Activated effector memory CD4-positive, alpha-beta T cell treated with anti-CD3 and anti-CD28 coated beads, Interleukin-2, amount 50 U/mL, for 16 hours (primary cell): Measurements from ENCODE around the gene VTCN1.
"Not testable (repeated sequence)": the region's sequence is repeated elsewhere in the genome, so short reads cannot be mapped to it uniquely, and the experiment has no call there.

ENCODE experiments used
- DNase-seq: peaks from one replicate; pipeline ENCODE4 v3.0.0-alpha.2; 2020

Gene VTCN1

GRCh38 chr1:117121589-117122329, 89.0 kb downstream of the VTCN1 start, which contains the start of gene TRIM45:
TRIM45 (minus strand) TSS chr1:117121749; CDS start chr1:117121201, 548 bp downstream.
- DNase-seq, result peak; percentile 93

DNA sequence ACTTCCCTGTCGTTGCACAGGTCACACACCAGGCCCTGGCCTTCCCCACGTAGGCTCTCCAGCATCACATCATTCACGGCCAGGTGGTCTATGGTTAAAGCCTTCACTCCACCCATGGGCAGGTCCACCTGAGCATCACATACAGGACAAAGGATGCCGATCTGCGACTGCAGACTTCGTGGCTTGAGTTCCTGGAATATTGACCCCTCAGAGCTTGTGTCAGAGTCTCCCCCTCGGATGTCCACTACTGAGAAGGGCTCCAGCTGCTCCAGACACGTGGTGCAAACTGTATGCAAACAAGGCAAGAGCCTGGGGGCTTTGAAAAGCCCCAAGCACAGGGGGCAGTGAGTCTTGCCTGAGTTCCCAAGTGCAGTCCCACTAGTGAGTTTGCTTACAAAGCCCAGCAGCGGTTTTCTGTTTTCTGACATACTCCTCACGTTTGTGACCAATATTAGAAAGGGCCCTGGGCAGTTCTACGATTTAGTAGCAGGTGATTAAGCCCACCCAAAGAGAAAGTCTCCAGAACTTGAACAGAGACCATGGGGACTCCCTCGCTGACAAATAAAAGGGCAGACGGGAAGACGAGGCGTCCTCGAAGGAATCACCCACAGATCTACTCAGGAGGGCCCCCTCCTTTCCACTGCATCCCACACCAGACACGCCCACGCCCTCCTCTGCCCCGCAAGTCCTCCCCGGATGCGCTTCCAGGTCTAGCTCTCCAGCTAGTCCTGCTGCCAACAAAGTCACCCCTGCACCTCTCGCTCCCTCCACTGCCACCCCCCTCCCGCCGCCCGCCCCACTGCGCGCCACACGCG, 89.7 kb downstream of the VTCN1 start:
- no peak for DNase-seq

DNA sequence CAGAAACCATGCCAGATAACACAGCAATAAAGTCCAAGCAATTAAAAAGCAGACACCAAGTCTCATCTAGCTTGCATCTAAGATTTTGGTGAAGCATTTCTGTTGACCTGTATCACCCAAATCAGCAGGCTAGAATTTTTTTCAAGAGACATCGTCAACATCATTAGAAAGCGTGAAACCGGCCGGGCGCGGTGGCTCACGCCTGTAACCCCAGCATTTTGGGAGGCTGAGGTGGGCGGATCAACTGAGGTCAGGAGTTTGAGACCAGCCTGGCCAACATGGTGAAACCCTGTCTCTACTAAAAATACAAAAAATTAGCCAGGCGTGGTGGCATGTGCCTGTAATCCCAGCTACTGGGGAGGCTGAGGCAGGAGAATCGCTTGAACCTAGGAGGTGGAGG, 91.6 kb downstream of the VTCN1 start:
- DNase-seq, result not testable (repeated sequence)

GRCh38 chr1:117118137-117118536, 92.6 kb downstream of the VTCN1 start:
- DNase-seq, result no peak

DNA sequence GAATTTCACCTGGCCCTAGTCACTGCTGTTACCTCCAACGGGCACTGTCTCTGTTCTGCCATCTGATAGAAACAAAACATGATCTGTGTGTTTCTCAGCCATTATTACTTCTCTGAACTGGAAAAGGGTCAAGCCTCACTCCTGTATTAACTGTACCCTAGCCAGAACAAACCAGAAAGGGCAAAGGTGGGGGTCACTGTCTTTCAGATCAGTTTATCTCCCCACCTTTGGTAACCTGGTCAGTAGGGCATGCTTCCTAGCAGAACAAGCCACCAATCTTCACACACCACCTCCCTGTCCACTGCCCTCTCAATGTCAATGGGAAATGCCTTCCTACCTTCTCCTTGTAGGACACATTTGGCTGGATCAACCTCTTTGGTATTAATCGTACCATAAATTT, 93.0 kb downstream of the VTCN1 start:
- no peak for DNase-seq

DNA sequence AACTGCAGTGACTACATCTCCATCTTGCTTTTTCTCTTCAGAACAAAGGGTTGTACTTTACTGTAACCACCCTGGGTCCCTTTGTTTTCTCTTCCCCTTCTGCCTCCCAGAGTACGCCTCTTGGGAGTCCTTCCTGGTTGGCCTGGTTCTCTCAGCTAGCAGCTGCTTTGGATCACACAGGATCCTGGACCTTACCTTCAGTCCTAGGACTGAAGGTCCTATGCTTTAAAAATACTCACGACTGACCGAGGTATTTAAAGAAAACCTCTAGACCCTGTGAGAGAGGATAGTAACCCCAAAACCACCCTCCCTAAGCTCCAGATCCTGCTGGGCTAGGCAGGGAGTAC, 94.0 kb downstream of the VTCN1 start:
- DNase-seq, result no peak

GRCh38 chr1:117116090-117116783, 94.5 kb downstream of the VTCN1 start:
- no peak for DNase-seq

DNA sequence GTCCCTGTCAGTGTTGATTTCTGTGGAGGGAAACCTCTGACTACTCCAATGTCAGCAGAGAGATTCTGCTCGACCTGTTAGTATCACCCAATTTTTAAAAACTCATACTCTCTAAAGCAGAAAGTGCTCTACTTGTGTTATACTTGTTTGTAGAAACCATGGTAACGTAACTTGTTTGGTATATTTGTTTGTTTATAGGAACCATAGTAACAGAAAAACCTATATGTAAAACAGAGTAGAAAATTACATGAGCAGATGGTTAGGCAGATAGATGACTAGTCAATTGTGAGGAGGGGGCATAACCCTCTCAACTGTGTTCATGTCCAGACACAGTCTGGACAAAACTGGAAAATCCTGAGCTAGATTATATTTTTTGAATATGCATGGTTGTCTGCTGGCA, 95.8 kb downstream of the VTCN1 start:
- DNase-seq, result no peak

DNA sequence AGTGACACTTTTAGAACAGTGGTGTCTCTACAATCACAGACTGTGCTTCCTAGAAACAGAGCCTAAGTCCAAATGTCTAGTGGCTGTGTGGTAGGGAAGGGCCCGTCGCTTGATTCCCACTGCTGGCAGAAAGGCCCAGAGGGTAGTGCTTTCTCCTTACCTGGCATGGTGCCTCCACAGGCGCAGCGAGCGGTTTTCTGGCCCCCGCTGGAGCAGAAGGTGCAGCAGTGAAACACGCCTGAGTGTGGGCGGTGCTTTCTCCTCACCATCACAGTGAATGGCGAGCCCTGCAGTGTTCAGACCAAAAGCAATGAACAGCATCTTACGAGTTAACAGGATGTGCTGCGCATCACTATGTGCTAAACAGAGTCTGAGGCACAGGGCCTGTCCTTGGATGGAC, 97.5 kb downstream of the VTCN1 start:
- no peak for DNase-seq

- DNase-seq, result no peak
Observed at GRCh38 chr1:117112047-117112717, 98.5 kb downstream of the VTCN1 start.

DNA sequence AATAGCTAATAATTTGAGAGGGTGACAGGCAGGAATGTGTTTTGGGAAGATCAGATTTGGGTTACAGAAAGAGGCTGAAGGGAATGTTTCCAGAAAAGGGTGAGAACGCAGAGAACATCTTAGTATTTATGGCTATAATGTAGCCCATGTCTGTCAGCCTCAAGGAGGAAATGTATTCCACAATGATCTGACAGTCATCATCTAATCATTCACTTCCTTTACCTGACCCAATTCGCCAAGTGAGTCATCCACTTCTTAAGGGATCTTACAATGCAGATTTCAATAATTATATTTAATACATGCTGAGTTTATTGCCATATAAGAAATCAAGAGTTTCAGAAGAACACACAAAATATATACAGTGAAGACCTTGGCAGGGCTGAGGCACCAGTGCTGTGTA, 100.0 kb downstream of the VTCN1 start:
- DNase-seq, result no peak

DNA sequence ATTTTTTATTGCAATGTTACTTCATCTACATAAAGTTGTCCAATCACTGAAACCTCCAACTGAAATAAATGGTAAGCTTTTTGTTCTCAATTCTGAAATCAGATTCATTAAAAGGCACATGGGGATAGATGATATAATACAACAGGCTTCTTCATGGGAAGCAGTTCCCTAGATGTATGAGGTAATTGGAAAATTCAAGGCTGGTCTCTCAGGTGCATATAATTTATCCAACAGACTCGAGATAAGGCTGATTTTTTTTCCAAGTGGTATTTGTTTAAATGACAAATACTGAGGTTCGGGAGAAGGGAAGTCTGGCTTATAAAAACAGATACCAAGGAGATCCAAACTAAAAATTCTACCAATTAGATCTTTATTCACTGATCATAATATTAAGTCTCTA, 103.4 kb downstream of the VTCN1 start:
- no peak for DNase-seq

- DNase-seq, result peak; percentile 66
Observed at GRCh38 chr1:117106478-117106877, 104.2 kb downstream of the VTCN1 start.

- no peak for DNase-seq
Observed at GRCh38 chr1:117105722-117106121, 105.0 kb downstream of the VTCN1 start.

DNA sequence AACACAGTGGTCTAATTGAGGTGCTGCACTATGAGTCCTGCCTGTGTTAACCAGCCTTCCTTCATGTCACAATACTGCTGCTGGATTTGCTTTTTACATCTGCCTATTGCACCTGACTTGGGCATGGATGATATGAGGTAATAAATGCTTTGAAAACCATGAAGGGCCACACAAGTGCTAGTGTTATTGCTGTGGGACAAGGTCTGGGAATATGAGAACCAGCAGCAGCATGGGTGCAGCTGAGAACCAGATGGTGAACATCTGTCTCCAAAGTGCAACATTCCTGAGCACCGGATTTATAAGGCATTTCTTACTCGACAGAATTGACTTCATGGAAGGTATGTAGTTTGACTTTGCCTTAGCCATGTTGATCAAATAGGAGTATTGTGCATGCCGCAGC, 105.7 kb downstream of the VTCN1 start:
- DNase-seq, result no peak

DNA sequence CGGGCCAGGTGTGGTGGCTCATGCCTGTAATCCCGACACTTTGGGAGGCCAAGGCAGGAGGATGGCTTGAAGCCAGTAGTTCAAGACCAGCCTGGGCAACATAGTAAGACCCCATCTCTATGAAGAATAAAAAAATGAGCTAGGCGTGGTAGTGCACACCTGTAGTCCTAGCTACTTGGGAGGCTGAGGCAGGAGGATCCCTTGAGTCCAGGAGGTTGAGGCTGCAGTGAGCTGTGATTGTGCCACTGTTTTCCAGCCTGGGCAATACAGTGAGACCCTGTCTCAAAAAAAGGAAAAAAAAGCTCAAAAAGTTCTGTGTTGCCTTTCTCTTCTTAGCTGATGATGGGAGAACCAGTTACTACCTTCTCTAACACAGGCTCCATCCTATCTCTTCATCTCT, 108.9 kb downstream of the VTCN1 start:
- DNase-seq, result not testable (repeated sequence)

GRCh38 chr1:117101334-117101733, 109.4 kb downstream of the VTCN1 start:
- DNase-seq, result no peak

DNA sequence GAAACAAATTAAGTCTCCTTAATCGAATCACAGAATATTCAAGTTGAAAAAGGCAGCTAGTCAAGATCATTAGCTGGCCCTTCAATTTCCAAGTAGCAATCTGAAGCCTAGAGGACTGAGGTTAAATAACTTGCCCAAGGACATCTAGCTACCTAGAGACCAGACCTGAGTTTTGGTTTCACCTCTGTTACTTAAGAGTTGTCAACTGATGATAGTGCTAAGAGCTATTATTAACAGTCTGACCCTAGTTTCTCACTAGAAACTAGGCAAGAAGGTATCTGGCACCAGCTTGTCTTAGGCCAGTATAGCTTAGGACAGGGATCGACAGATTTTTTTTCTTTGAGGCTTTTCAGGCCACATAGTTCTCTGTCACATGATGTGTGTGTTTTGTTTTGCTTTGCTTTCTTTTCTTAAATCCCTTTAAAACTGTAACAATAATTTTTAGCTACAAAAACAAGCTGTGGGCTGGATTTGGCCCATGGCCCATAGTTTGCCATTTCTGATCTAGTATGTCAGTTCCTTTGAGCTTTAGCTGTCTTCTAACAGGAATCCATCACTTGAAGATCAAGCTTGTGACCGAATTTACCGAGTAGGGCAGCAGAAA, 112.3 kb downstream of the VTCN1 start:
- no peak for DNase-seq

GRCh38 chr1:117097443-117097842, 113.3 kb downstream of the VTCN1 start:
- no peak for DNase-seq

GRCh38 chr1:117096951-117097408, 113.7 kb downstream of the VTCN1 start:
- no peak for DNase-seq

DNA sequence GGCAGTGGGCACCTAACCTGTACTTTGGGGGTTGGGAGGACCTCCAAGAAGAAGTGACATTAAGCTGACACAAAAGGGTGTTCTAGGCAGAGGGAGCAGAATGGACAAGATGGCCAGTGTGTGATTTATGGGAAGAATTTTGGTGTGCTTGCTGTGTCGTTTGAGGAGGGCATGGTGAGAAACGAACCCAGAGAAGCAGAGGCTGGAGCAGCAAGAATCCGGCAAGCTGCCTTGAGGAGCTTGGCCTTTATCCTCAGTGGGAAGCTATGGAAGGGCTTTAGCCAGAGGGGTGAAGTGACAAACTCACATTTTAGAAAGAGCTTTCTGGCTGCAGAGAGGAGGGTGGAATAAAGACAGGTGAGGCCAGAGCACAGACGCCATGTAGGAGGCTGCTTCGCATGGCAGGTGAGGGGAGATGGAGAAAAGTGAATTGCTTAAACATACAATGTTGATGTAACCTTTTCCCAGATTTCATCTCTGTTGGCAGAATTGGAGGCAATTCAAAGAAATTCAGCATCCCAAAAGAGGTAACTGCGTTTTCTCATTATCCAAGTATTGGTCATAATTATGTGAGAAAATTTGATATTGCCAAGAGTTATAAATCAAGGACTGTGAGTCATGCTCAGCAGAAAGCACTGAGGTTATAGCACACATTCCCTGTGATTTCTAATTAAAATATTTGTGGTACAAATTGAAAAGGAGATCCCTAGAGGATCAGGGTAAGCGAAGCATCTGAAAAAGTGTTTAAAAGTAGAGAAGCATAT, 115.7 kb downstream of the VTCN1 start:
- DNase-seq, result no peak
